Smooth muscle cell (in vitro differentiated cells): ENCODE data around the gene ASIC2. TPM values are rescaled to one million over a fixed set of nuclear protein-coding genes. Genes with fewer than 3 reads are reported as not detected.

Experiments used
- DNase-seq: peaks from one replicate; lab custom pipeline; 2025; ENCODE audit not compliant: unreplicated experiment; lab: John Stamatoyannopoulos, UW
- H2AFZ ChIP-seq: fragments of 200-600 bp; sonication (generic); 2 replicates; pipeline ENCODE4 v1.6.0; 2016; ENCODE audit warnings: antibody characterized with exemption, low read depth, mild to moderate bottlenecking
- H3F3A ChIP-seq: fragments of 200-600 bp; sonication (generic); 2 replicates; pipeline ENCODE4 v1.6.0; 2017; ENCODE audit warnings: antibody characterized with exemption, low read depth
- H3K27ac ChIP-seq: fragments of 200-600 bp; sonication (generic); 2 replicates; pipeline ENCODE4 v1.5.1; 2016; ENCODE audit warnings: low read depth, mild to moderate bottlenecking
- H3K27me3 ChIP-seq: fragments of 200-600 bp; sonication (generic); 2 replicates; pipeline ENCODE4 v1.6.1; 2016; ENCODE audit warnings: low read depth, mild to moderate bottlenecking
- H3K36me3 ChIP-seq: fragments of 200-600 bp; sonication (generic); 2 replicates; pipeline ENCODE4 v1.5.1; 2016; ENCODE audit warnings: low read depth
- H3K4me1 ChIP-seq: fragments of 200-600 bp; sonication (generic); 2 replicates; pipeline ENCODE4 v1.5.1; 2016; ENCODE audit warnings: low read depth
- H3K4me2 ChIP-seq: fragments of 200-600 bp; sonication (generic); 2 replicates; pipeline ENCODE4 v1.6.0; 2016; ENCODE audit warnings: mild to moderate bottlenecking
- H3K4me3 ChIP-seq: fragments of 200-600 bp; sonication (generic); 2 replicates; pipeline ENCODE4 v1.5.1; 2016; ENCODE audit warnings: mild to moderate bottlenecking
- H3K79me2 ChIP-seq: fragments of 200-600 bp; sonication (generic); 2 replicates; pipeline ENCODE4 v1.6.0; 2016; ENCODE audit warnings: low read depth, mild to moderate bottlenecking
- H3K9ac ChIP-seq: fragments of 200-600 bp; sonication (generic); 2 replicates; pipeline ENCODE4 v1.6.0; 2016; ENCODE audit warnings: low read depth
- H3K9me3 ChIP-seq: fragments of 200-600 bp; sonication (generic); replicated peaks from 2 replicates; pipeline ENCODE4 v1.5.1; 2016; ENCODE audit warnings: low read depth
- H4K20me1 ChIP-seq: fragments of 200-600 bp; sonication (generic); 2 replicates; pipeline ENCODE4 v1.6.0; 2016; ENCODE audit warnings: low read depth
- WGBS: methylation state at CpG from one replicate; pipeline ENCODE4 v1.1.7; 2016; ENCODE audit warnings: low lambda C conversion rate; 5-methylcytosine and 5-hydroxymethylcytosine counted together
- polyA plus RNA-seq: library from polyadenylated mRNA; unstranded; fragments of >200 nt; fragmentation: Nextera tagmentation; extraction: Ambion mirVana; gene quantifications from 2 replicates; pipeline ENCODE4 v1.2.1, GENCODE V29; 2016
- total RNA-seq: library from RNA; depleted of rRNA; stranded (reverse); fragments of >200 nt; gene quantifications from 2 replicates; pipeline ENCODE4 v1.2.3, GENCODE V29; 2014
- TF ChIP-seq, protein P1 (sequence below): fragments of 200-600 bp; sonication (generic); IDR thresholded peaks from 2 replicates; pipeline ENCODE4 v1.5.1; 2017; ENCODE audit warnings: borderline replicate concordance, mild to moderate bottlenecking, antibody characterized with exemption; ENCODE audit not compliant: insufficient read depth, poor library complexity, severe bottlenecking

ASIC2 gene
- total and polyA plus RNA-seq, 2 experiments from 2014 or later = 0.18 to 0.23 TPM

GRCh38 chr17:33152783-33153182, 140.3 kb downstream of the ASIC2 start:
- DNase-seq = no peak
- no peaks in the 10 kb centered on the region for H3F3A ChIP-seq
- no peaks in the 10 kb centered on the region for H3K36me3 ChIP-seq
- TF ChIP-seq, protein P1, sequence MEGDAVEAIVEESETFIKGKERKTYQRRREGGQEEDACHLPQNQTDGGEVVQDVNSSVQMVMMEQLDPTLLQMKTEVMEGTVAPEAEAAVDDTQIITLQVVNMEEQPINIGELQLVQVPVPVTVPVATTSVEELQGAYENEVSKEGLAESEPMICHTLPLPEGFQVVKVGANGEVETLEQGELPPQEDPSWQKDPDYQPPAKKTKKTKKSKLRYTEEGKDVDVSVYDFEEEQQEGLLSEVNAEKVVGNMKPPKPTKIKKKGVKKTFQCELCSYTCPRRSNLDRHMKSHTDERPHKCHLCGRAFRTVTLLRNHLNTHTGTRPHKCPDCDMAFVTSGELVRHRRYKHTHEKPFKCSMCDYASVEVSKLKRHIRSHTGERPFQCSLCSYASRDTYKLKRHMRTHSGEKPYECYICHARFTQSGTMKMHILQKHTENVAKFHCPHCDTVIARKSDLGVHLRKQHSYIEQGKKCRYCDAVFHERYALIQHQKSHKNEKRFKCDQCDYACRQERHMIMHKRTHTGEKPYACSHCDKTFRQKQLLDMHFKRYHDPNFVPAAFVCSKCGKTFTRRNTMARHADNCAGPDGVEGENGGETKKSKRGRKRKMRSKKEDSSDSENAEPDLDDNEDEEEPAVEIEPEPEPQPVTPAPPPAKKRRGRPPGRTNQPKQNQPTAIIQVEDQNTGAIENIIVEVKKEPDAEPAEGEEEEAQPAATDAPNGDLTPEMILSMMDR = no peak
- whole genome bisulfite sequencing = 64% methylated on average over 7 of the region's 7 CpGs
- no peak overlapping the region for H3K4me2 ChIP-seq
- no peaks in the 10 kb centered on the region for H3K9me3 ChIP-seq
- H3K79me2 ChIP-seq = no peaks in the 10 kb centered on the region
- no peaks in the 10 kb centered on the region for H3K27me3 ChIP-seq
- H3K4me1 ChIP-seq = no peaks in the 10 kb centered on the region
- no peak overlapping the region for H3K27ac ChIP-seq
- H2AFZ ChIP-seq = no peak overlapping the region
- no peak overlapping the region for H3K9ac ChIP-seq
- H3K4me3 ChIP-seq = no peak overlapping the region
- H4K20me1 ChIP-seq = no peaks in the 10 kb centered on the region

DNA sequence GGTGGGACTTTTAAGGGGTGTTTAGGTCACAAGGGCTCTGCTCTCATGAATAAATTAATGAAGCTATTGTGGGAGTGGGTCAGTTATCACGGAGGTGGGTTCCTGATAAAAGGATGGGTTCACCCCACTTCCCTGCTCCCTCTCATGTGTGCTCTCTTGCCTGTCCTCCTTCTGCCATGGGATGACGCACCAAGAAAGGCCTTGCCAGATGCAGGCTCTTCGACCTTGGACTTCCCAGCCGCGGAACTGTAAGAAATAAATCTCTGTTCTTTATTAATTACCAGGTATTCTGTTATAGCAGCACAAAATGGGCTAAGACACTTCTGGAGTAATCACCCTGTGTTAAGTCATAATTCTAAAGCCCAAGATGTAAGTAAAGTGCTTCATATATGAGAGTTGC, 141.5 kb downstream of the ASIC2 start:
- Histone ChIP-seq H4K20me1 (no peaks in the 10 kb centered on the region), H3K9ac (no peak overlapping the region), H3F3A (no peaks in the 10 kb centered on the region), H3K27me3 (no peaks in the 10 kb centered on the region), H3K36me3 (no peaks in the 10 kb centered on the region), H3K9me3 (no peaks in the 10 kb centered on the region), H3K79me2 (no peaks in the 10 kb centered on the region), H2AFZ (no peak overlapping the region), H3K27ac (no peak overlapping the region), H3K4me3 (no peak overlapping the region), H3K4me2 (no peak overlapping the region), H3K4me1 (no peaks in the 10 kb centered on the region)
- TF ChIP-seq, protein P1 = no peak
- DNase-seq = no peak
- 91% methylated on average over 5 of the region's 5 CpGs for WGBS

DNA sequence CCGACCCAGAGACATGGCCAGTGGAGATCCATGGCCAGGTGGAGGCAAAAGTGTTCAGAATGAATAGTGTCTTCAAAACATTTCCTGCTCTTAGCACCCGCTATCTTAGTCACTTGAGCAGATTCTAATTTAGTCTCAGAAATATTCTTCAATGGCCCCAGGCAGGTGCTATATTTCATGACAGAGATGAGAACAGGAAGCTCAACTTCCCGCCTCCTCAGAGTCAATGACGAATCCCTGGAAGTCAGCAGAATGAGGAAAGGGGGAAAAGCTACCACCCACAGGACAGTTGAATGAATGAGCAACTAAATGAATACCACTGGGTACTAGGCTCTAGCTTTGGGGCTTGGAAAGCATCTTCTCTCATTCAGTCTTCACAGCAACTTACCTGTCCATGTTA, 147.2 kb downstream of the ASIC2 start:
- no peak overlapping the region for H3K27ac ChIP-seq
- H3K9ac ChIP-seq = no peak overlapping the region
- no peaks in the 10 kb centered on the region for H3K9me3 ChIP-seq
- TF ChIP-seq, protein P1 = no peak
- no peak overlapping the region for H3K4me2 ChIP-seq
- no peaks in the 10 kb centered on the region for H3K27me3 ChIP-seq
- H3F3A ChIP-seq = no peaks in the 10 kb centered on the region
- H3K4me3 ChIP-seq = no peak overlapping the region
- no peaks in the 10 kb centered on the region for H3K36me3 ChIP-seq
- H3K4me1 ChIP-seq = peaks cover 2% of the 10 kb centered on the region
- no peak overlapping the region for H2AFZ ChIP-seq
- no peak for DNase-seq
- H3K79me2 ChIP-seq = no peaks in the 10 kb centered on the region
- no peaks in the 10 kb centered on the region for H4K20me1 ChIP-seq
- 78% methylated on average over 4 of the region's 4 CpGs for WGBS

- Histone ChIP-seq H3K27ac (no peak overlapping the region), H3K36me3 (no peaks in the 10 kb centered on the region), H3K4me1 (peaks cover 9% of the 10 kb centered on the region), H3K4me3 (no peak overlapping the region), H3K9me3 (no peaks in the 10 kb centered on the region), H3F3A (no peaks in the 10 kb centered on the region), H3K79me2 (no peaks in the 10 kb centered on the region), H2AFZ (no peak overlapping the region), H3K4me2 (no peak overlapping the region), H3K27me3 (no peaks in the 10 kb centered on the region), H3K9ac (no peak overlapping the region), H4K20me1 (no peaks in the 10 kb centered on the region)
- WGBS = 87% methylated on average over 2 of the region's 2 CpGs
- no peak for DNase-seq
- TF ChIP-seq, protein P1 = no peak
Measured at GRCh38 chr17:33144837-33145236, 148.3 kb downstream of the ASIC2 start.
